H1 (cell line): ENCODE data around the gene TMEM115. TPM values are rescaled to one million over a fixed set of nuclear protein-coding genes. Genes with fewer than 3 reads are reported as not detected.

ENCODE experiments used
- CTCF ChIA-PET: fragments of 300-600 bp; sonication (Branson Sonifier 250); formaldehyde crosslinking; loops from one replicate; lab custom pipeline; 2021; ENCODE audit not compliant: partially characterized antibody; lab: Charles Lee
- POLR2A ChIA-PET: fragments of 300-600 bp; sonication (Branson Sonifier 250); formaldehyde crosslinking; loops from one replicate; lab custom pipeline; 2021; ENCODE audit warnings: inconsistent platforms; ENCODE audit not compliant: partially characterized antibody; lab: Charles Lee
- DNase-seq, 2 experiments: peaks; one replicate each; pipeline versions ENCODE4 v3.0.0 to v3.0.0-alpha.2; 2010 to 2022; ENCODE audit warnings: low spot score in 2 of 2, low read depth in 1 of 2, mixed read lengths in 1 of 2
- FAIRE-seq: peaks from 2 replicates; lab custom pipeline; 2011; peaks lifted over from hg19 to GRCh38; lab: Jason Lieb, UNC
- H2AFZ ChIP-seq: 2 replicates; pipeline ENCODE4 v1.8.1; 2012; ENCODE audit warnings: low read length, inconsistent platforms
- H2AK5ac ChIP-seq: 2 replicates; pipeline ENCODE4 v1.6.1; 2013; ENCODE audit warnings: low read depth, low read length
- H2BK120ac ChIP-seq: replicated peaks from 2 replicates; pipeline ENCODE3; 2013; ENCODE audit warnings: low read depth, low read length, inconsistent platforms
- H2BK12ac ChIP-seq: 2 replicates; pipeline ENCODE4 v1.6.1; 2013; ENCODE audit warnings: low read depth, low read length
- H2BK15ac ChIP-seq: 2 replicates; pipeline ENCODE4 v1.6.1; 2013; ENCODE audit warnings: low read length
- H2BK20ac ChIP-seq: 2 replicates; pipeline ENCODE4 v1.6.1; 2013; ENCODE audit warnings: low read length
- H2BK5ac ChIP-seq: 2 replicates; pipeline ENCODE4 v1.6.1; 2013; ENCODE audit warnings: low read depth, low read length
- H3K14ac ChIP-seq: 2 replicates; pipeline ENCODE4 v1.6.1; 2013; ENCODE audit warnings: inconsistent platforms; ENCODE audit not compliant: insufficient read length
- H3K18ac ChIP-seq: 2 replicates; pipeline ENCODE4 v1.6.1; 2013; ENCODE audit warnings: low read length; ENCODE audit errors: extremely low read depth
- H3K23ac ChIP-seq: 2 replicates; pipeline ENCODE4 v1.6.1; 2013; ENCODE audit warnings: inconsistent platforms; ENCODE audit not compliant: insufficient read length
- H3K23me2 ChIP-seq: 2 replicates; pipeline ENCODE4 v1.6.1; 2013; ENCODE audit warnings: low read depth, low read length
- H3K27ac ChIP-seq: 2 replicates; pipeline ENCODE4 v1.6.1; 2011; ENCODE audit warnings: low read depth, low read length, inconsistent platforms
- H3K27me3 ChIP-seq, 4 experiments: replicated peaks in 1 of 4; 1 replicate in 1 of 4; 2 replicates in 3 of 4; pipeline versions ENCODE4 v1.6.1 to v1.8.1; 2011 to 2013; ENCODE audit warnings: low read length in 3 of 4, mild to moderate bottlenecking in 3 of 4, inconsistent platforms in 2 of 4, mixed read lengths in 2 of 4, moderate library complexity in 1 of 4; ENCODE audit not compliant: control insufficient read depth in 3 of 4, insufficient read depth in 3 of 4; ENCODE audit errors: extremely low read depth in 1 of 4
- H3K36me3 ChIP-seq, 4 experiments: 2 replicates each; pipeline versions ENCODE4 v1.6.1 to v1.8.1; 2011 to 2013; ENCODE audit warnings: mild to moderate bottlenecking in 4 of 4, low read length in 3 of 4, moderate library complexity in 2 of 4, control low read depth in 1 of 4, inconsistent platforms in 1 of 4; ENCODE audit not compliant: insufficient read depth in 4 of 4, control insufficient read depth in 2 of 4
- H3K4ac ChIP-seq: replicated peaks from 2 replicates; pipeline ENCODE3; 2013; ENCODE audit warnings: low read length, low read depth, mixed read lengths, inconsistent platforms; ENCODE audit not compliant: insufficient read length
- H3K4me1 ChIP-seq, 4 experiments: replicated peaks in 1 of 4; 1 replicate in 1 of 4; 2 replicates in 3 of 4; pipeline versions ENCODE4 v1.6.1 to v1.8.1; 2011 to 2013; ENCODE audit warnings: low read length in 3 of 4, inconsistent platforms in 2 of 4, mixed read lengths in 1 of 4; ENCODE audit not compliant: insufficient read depth in 4 of 4, control insufficient read depth in 3 of 4
- H3K4me2 ChIP-seq, 2 experiments: 2 replicates each; pipeline versions ENCODE4 v1.6.1 to v1.8.1; 2011 to 2013; ENCODE audit warnings: low read depth in 2 of 2, low read length in 2 of 2, control low read depth in 1 of 2, inconsistent platforms in 1 of 2, mild to moderate bottlenecking in 1 of 2; ENCODE audit not compliant: insufficient read depth in 1 of 2
- H3K4me3 ChIP-seq, 4 experiments: fragments of 200-600, 300-600 bp in 1 of 4; sonication (generic), shearing (Covaris generic), sonication (Bioruptor Twin) in 1 of 4; 2 replicates each; pipeline versions ENCODE4 v1.5.1 to v1.8.1; 2011 to 2016; ENCODE audit warnings: low read length in 4 of 4, low read depth in 3 of 4, control low read depth in 2 of 4, inconsistent platforms in 2 of 4, mild to moderate bottlenecking in 2 of 4, mixed read lengths in 1 of 4, moderate library complexity in 1 of 4; ENCODE audit not compliant: insufficient read depth in 2 of 4; ENCODE audit errors: extremely low read depth in 1 of 4
- H3K56ac ChIP-seq: replicated peaks from 2 replicates; pipeline ENCODE3; 2013; ENCODE audit warnings: low read depth, mild to moderate bottlenecking, mixed read lengths, low read length, inconsistent platforms; ENCODE audit not compliant: insufficient read length
- H3K79me1 ChIP-seq: 2 replicates; pipeline ENCODE4 v1.6.1; 2013; ENCODE audit warnings: low read depth, low read length, control low read depth
- H3K79me2 ChIP-seq, 2 experiments: 2 replicates each; pipeline versions ENCODE4 v1.6.1 to v1.8.1; 2012 to 2013; ENCODE audit warnings: low read length in 2 of 2, mild to moderate bottlenecking in 2 of 2, inconsistent platforms in 1 of 2; ENCODE audit not compliant: insufficient read depth in 2 of 2, control insufficient read depth in 1 of 2
- H3K9ac ChIP-seq, 4 experiments: replicated peaks in 1 of 4; 1 replicate in 1 of 4; 2 replicates in 3 of 4; pipeline versions ENCODE4 v1.6.1 to v1.8.1; 2011 to 2013; ENCODE audit warnings: low read depth in 3 of 4, low read length in 3 of 4, control low read depth in 2 of 4, mild to moderate bottlenecking in 2 of 4, moderate library complexity in 2 of 4, inconsistent platforms in 1 of 4; ENCODE audit errors: extremely low read depth in 1 of 4
- H3K9me3 ChIP-seq, 2 experiments: 2 replicates each; pipeline versions ENCODE4 v1.6.1 to v1.8.1; 2012 to 2013; ENCODE audit warnings: mild to moderate bottlenecking in 2 of 2, moderate library complexity in 2 of 2, control low read depth in 1 of 2, inconsistent platforms in 1 of 2, low read depth in 1 of 2, low read length in 1 of 2, mixed read lengths in 1 of 2; ENCODE audit not compliant: insufficient read depth in 2 of 2
- H4K20me1 ChIP-seq, 2 experiments: replicated peaks in 1 of 2; 2 replicates each; pipeline versions ENCODE3 to v1.8.1; 2011 to 2013; ENCODE audit warnings: inconsistent platforms in 2 of 2, low read length in 2 of 2, mild to moderate bottlenecking in 1 of 2; ENCODE audit not compliant: insufficient read depth in 2 of 2, control insufficient read depth in 1 of 2
- H4K5ac ChIP-seq: 2 replicates; pipeline ENCODE4 v1.6.1; 2013; ENCODE audit warnings: low read length, low read depth, mixed read lengths, inconsistent platforms; ENCODE audit not compliant: insufficient read length
- H4K8ac ChIP-seq: 2 replicates; pipeline ENCODE4 v1.8.0; 2013; ENCODE audit warnings: mild to moderate bottlenecking, moderate library complexity, low read length, inconsistent platforms; ENCODE audit not compliant: insufficient read depth; ENCODE audit errors: extremely low read depth
- H4K91ac ChIP-seq: replicated peaks from 2 replicates; pipeline ENCODE3; 2013; ENCODE audit warnings: low read length, mixed read lengths, inconsistent platforms; ENCODE audit not compliant: insufficient read length
- CBX8 ChIP-seq: fragments of 300-800, 300-1000 bp; sonication (generic); IDR thresholded peaks from 2 replicates; pipeline ENCODE4 v1.7.1; 2016; ENCODE audit warnings: low read depth, low read length, borderline replicate concordance
- CTCF ChIP-seq, 3 experiments: IDR thresholded peaks; 1 replicate in 2 of 3; 2 replicates in 1 of 3; pipeline versions ENCODE4 v1.5.1 to v1.6.1; 2011; ENCODE audit warnings: low read length in 3 of 3, mild to moderate bottlenecking in 3 of 3, inconsistent platforms in 2 of 3, low read depth in 1 of 3, moderate library complexity in 1 of 3; ENCODE audit not compliant: insufficient read depth in 1 of 3; ENCODE audit errors: control extremely low read depth in 1 of 3
- EGR1 ChIP-seq: IDR thresholded peaks from 2 replicates; pipeline ENCODE4 v1.6.1; 2011; ENCODE audit warnings: low read depth, low read length, borderline replicate concordance
- EP300 ChIP-seq, 2 experiments: IDR thresholded peaks; 1 replicate in 1 of 2; 2 replicates in 1 of 2; pipeline ENCODE4 v1.6.1; 2011 to 2012; ENCODE audit warnings: low read depth in 2 of 2, low read length in 2 of 2, mild to moderate bottlenecking in 2 of 2, borderline replicate concordance in 1 of 2, inconsistent platforms in 1 of 2, moderate library complexity in 1 of 2
- GTF2F1 ChIP-seq: IDR thresholded peaks from 2 replicates; pipeline ENCODE4 v1.6.1; 2012; ENCODE audit warnings: low read depth, low read length, improper control_type of control experiment, borderline replicate concordance
- KDM1A ChIP-seq: fragments of 200-600, 300-600 bp; sonication (generic); IDR thresholded peaks from 2 replicates; pipeline ENCODE4 v1.7.1; 2016; ENCODE audit warnings: mild to moderate bottlenecking, low read length, borderline replicate concordance
- RNF2 ChIP-seq: fragments of 200-900, 300-1000 bp; sonication (generic); IDR thresholded peaks from 2 replicates; pipeline ENCODE4 v1.7.1; 2016; ENCODE audit warnings: borderline replicate concordance, low read depth, mild to moderate bottlenecking, antibody characterized with exemption, low read length; ENCODE audit not compliant: poor library complexity, severe bottlenecking; ENCODE audit errors: missing control alignments
- RXRA ChIP-seq: IDR thresholded peaks from 2 replicates; pipeline ENCODE4 v1.6.1; 2011; ENCODE audit warnings: low read depth, mild to moderate bottlenecking, low read length, moderate library complexity; ENCODE audit not compliant: insufficient read depth
- WGBS, 2 experiments: shearing (Covaris generic) in 1 of 2; methylation state at CpG; one replicate each; pipeline versions ENCODE4 v1.1.6 to v1.1.7; 2013 to 2015; ENCODE audit warnings: low lambda C conversion rate in 2 of 2, mixed read lengths in 2 of 2, inconsistent platforms in 1 of 2, low coverage in 1 of 2, missing lambda C conversion rate in 1 of 2; ENCODE audit not compliant: insufficient replicate concordance in 2 of 2, insufficient coverage in 1 of 2, insufficient read length in 1 of 2; ENCODE audit errors: extremely low coverage in 1 of 2, missing lambda C conversion rate in 1 of 2; 5-methylcytosine and 5-hydroxymethylcytosine counted together
- polyA plus RNA-seq, 7 experiments: library from polyadenylated mRNA; depleted of rRNA in 3 of 7; stranded (reverse) in 5 of 7; unstranded in 2 of 7; fragments of >200 nt in 5 of 7; fragments of 200-250 nt in 2 of 7; gene quantifications; 1 replicate in 5 of 7; 2 replicates in 1 of 7; 4 replicates in 1 of 7; pipeline versions ENCODE4 v1.2.1 to v1.2.3, GENCODE V29; 2011 to 2013; ENCODE audit warnings: missing spikeins in 2 of 7, mixed read lengths in 2 of 7
- total RNA-seq: library from RNA; stranded (reverse); fragmentation: NEBNext Ultra II Directional; extraction: Animal tissue kit (Norgen Biotek cat#: 25700); gene quantifications from 2 replicates; pipeline ENCODE4 v1.2.1, GENCODE V29; 2021

Gene TMEM115
- total and polyA plus RNA-seq, 2 of the 8 experiments (the other 6 are each of a cell fraction or from before 2014, with no cell fraction given) = 25.4 to 32.4 TPM

- FAIRE-seq = no peak
- no peak overlapping the region for H3K56ac ChIP-seq
- H3K79me2 ChIP-seq = peaks cover 0 to 13% of the 10 kb centered on the region in 2 experiments; a peak in 2 of 4 replicates
- H3K4me3 ChIP-seq = no peak overlapping the region
- no peak overlapping the region for H3K4me2 ChIP-seq
- H2BK15ac ChIP-seq = no peak overlapping the region
- H2AFZ ChIP-seq = no peak overlapping the region
- peaks cover 0 to 29% (median 14%) of the 10 kb centered on the region in 4 experiments; a peak in 6 of 7 replicates for H3K4me1 ChIP-seq
- no peak overlapping the region for H2BK120ac ChIP-seq
- peaks cover under 1 to 6% of the 10 kb centered on the region in 2 experiments for H4K20me1 ChIP-seq
- H3K79me1 ChIP-seq = peaks cover 7% of the 10 kb centered on the region
- no peak overlapping the region for H3K4ac ChIP-seq
- no peaks in the 10 kb centered on the region for H3K9me3 ChIP-seq
- POLR2A ChIA-PET = interaction anchor here (0.8 to 4.3 kb wide), 4 partner anchors 15 to 302 kb away, joined by 3 to 29 read pairs (median 10); partner anchors contain the start of genes HYAL1, IFRD2 and RASSF1
- no peak overlapping the region for H3K23ac ChIP-seq
- 92% methylated on average over 11 of the region's 11 CpGs; no CpG with 5 or more reads in 1 of the 2 experiments for WGBS, 2 experiments
- H3K14ac ChIP-seq = no peak overlapping the region
- no peak overlapping the region for H4K5ac ChIP-seq
- H2BK20ac ChIP-seq = no peak overlapping the region
- DNase-seq = no peak
- H4K8ac ChIP-seq = no peak overlapping the region
- no peak overlapping the region for H2AK5ac ChIP-seq
- H3K23me2 ChIP-seq = peaks cover 22% of the 10 kb centered on the region
- no peak overlapping the region for H2BK5ac ChIP-seq
- H3K18ac ChIP-seq = no peak overlapping the region
- H2BK12ac ChIP-seq = no peak overlapping the region
- CTCF ChIA-PET = interaction anchor here (0.8 to 7.5 kb wide), 11 partner anchors 10 to 107 kb away, joined by 3 to 75 read pairs (median 5); partner anchors contain the start of genes HYAL1 and LSMEM2
- no peaks in the 10 kb centered on the region for H3K27me3 ChIP-seq
- peaks cover 8 to 18% (median 10%) of the 10 kb centered on the region in 4 experiments; a peak in 7 of 8 replicates for H3K36me3 ChIP-seq
- no peak overlapping the region for H4K91ac ChIP-seq
- no peak overlapping the region for H3K27ac ChIP-seq
- H3K9ac ChIP-seq = no peak overlapping the region
- TF ChIP-seq RXRA (no peak), RNF2 (no peak), EGR1 (no peak), EP300 (IDR thresholded peaks at IDR 0.05; ENCODE audit: borderline replicate concordance in 1 of 2, low read depth in 2 of 2, low read length in 2 of 2) (no peak), GTF2F1 (no peak), CBX8 (no peak), CTCF (IDR thresholded peaks at IDR 0.05; ENCODE audit: control extremely low read depth in 1 of 3, insufficient read depth in 1 of 3, low read depth in 1 of 3, low read length in 3 of 3) (no peak), KDM1A (no peak)
Measured at GRCh38 chr3:50325497-50326181, 33.7 kb downstream of the TMEM115 start.
